ENCODE data around the gene RAB3GAP2. TPM values are rescaled to one million over a fixed set of nuclear protein-coding genes. Genes with fewer than 3 reads are reported as not detected.

RAB3GAP2 gene
- total and polyA plus RNA-seq, 2 donors (not counting 1 experiment from before 2014, with no cell fraction given), result 16.9 to 70.5 TPM

- intact Hi-C loops (cut with micrococcal nuclease), result no loop called here
- WGBS (ENCODE audit: insufficient coverage), result no CpG with 5 or more reads among the region's 1 CpG
- Mint-ChIP-seq H3K4me1 (peaks cover 20% of the 10 kb centered on the region), H3K27me3 (no peaks in the 10 kb centered on the region), H3K4me3 (no peak overlapping the region), H3K9me3 (ENCODE audit: insufficient read depth) (no peaks in the 10 kb centered on the region), H3K27ac (no peak overlapping the region)
- TF ChIP-seq, protein P1, sequence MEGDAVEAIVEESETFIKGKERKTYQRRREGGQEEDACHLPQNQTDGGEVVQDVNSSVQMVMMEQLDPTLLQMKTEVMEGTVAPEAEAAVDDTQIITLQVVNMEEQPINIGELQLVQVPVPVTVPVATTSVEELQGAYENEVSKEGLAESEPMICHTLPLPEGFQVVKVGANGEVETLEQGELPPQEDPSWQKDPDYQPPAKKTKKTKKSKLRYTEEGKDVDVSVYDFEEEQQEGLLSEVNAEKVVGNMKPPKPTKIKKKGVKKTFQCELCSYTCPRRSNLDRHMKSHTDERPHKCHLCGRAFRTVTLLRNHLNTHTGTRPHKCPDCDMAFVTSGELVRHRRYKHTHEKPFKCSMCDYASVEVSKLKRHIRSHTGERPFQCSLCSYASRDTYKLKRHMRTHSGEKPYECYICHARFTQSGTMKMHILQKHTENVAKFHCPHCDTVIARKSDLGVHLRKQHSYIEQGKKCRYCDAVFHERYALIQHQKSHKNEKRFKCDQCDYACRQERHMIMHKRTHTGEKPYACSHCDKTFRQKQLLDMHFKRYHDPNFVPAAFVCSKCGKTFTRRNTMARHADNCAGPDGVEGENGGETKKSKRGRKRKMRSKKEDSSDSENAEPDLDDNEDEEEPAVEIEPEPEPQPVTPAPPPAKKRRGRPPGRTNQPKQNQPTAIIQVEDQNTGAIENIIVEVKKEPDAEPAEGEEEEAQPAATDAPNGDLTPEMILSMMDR (IDR thresholded peaks at IDR 0.05), result no peak
- no peak for TF ChIP-seq EZH2 (IDR thresholded peaks at IDR 0.05; ENCODE audit: borderline replicate concordance, insufficient read depth, low read depth, low read length, poor library complexity, severe bottlenecking)
- Histone ChIP-seq H3K36me3 (replicated peaks in 1 of 2; ENCODE audit: control extremely low read depth in 1 of 2, control insufficient read depth in 1 of 2, extremely low read depth in 1 of 2, insufficient read depth in 2 of 2, low read length in 1 of 2) (peaks cover 2 to 13% of the 10 kb centered on the region in 2 experiments), H4K20me1 (ENCODE audit: control insufficient read depth, insufficient read depth, low read length, poor library complexity, severe bottlenecking) (peaks cover 8% of the 10 kb centered on the region), H3K27me3 (replicated peaks in 1 of 4; ENCODE audit: control extremely low read depth in 1 of 4, control insufficient read depth in 3 of 4, insufficient read depth in 4 of 4, low read length in 3 of 4) (no peaks in the 10 kb centered on the region), H3K9me3 (ENCODE audit: control extremely low read depth in 1 of 3, control insufficient read depth in 2 of 3, insufficient read depth in 1 of 3, low read length in 2 of 3) (no peaks in the 10 kb centered on the region), H3K27ac (ENCODE audit: low read length in 2 of 2) (no peak overlapping the region), H3K4me1 (ENCODE audit: control insufficient read depth in 2 of 2, insufficient read depth in 2 of 2, low read length in 2 of 2) (no peaks in the 10 kb centered on the region), H3K9ac (ENCODE audit: low read length) (no peak overlapping the region), H3K79me2 (ENCODE audit: control insufficient read depth, insufficient read depth, low read length) (peaks cover 59% of the 10 kb centered on the region), H2AFZ (ENCODE audit: insufficient read depth, low read depth, low read length, poor library complexity, severe bottlenecking) (no peak overlapping the region), H3K4me3 (ENCODE audit: control extremely low read depth in 1 of 5, extremely low read depth in 1 of 5, insufficient read depth in 1 of 5, low read depth in 2 of 5, low read length in 4 of 5) (no peak overlapping the region), H3K4me2 (replicated peaks; ENCODE audit: low read depth, low read length, poor library complexity, severe bottlenecking) (no peak overlapping the region)
- ATAC-seq (ENCODE audit: low read depth), result no peak
- POLR2A ChIA-PET, result no interaction called here
- CTCF ChIA-PET, result interaction anchor here (0.8 to 1.7 kb wide), 2 partner anchors 16 to 19 kb away, joined by 3 to 4 read pairs; no protein-coding TSS in a partner anchor
- no peak for DNase-seq
Measured at GRCh38 chr1:220235462-220235861, 36.8 kb downstream of the RAB3GAP2 start.

GRCh38 chr1:220233927-220234326 lies 38.3 kb downstream of the RAB3GAP2 start:
- WGBS (ENCODE audit: insufficient coverage), result no CpG with 5 or more reads among the region's 3 CpGs
- H3K27me3 Mint-ChIP-seq, result no peaks in the 10 kb centered on the region
- Histone ChIP-seq H3K4me3 (ENCODE audit: control extremely low read depth in 1 of 5, extremely low read depth in 1 of 5, insufficient read depth in 1 of 5, low read depth in 2 of 5, low read length in 4 of 5) (no peak overlapping the region), H3K4me2 (replicated peaks; ENCODE audit: low read depth, low read length, poor library complexity, severe bottlenecking) (no peak overlapping the region), H3K27me3 (replicated peaks in 1 of 4; ENCODE audit: control extremely low read depth in 1 of 4, control insufficient read depth in 3 of 4, insufficient read depth in 4 of 4, low read length in 3 of 4) (no peaks in the 10 kb centered on the region), H3K79me2 (ENCODE audit: control insufficient read depth, insufficient read depth, low read length) (peaks cover 59% of the 10 kb centered on the region), H3K9me3 (ENCODE audit: control extremely low read depth in 1 of 3, control insufficient read depth in 2 of 3, insufficient read depth in 1 of 3, low read length in 2 of 3) (no peaks in the 10 kb centered on the region), H3K9ac (ENCODE audit: low read length) (no peak overlapping the region), H4K20me1 (ENCODE audit: control insufficient read depth, insufficient read depth, low read length, poor library complexity, severe bottlenecking) (peaks cover 8% of the 10 kb centered on the region), H3K36me3 (replicated peaks in 1 of 2; ENCODE audit: control extremely low read depth in 1 of 2, control insufficient read depth in 1 of 2, extremely low read depth in 1 of 2, insufficient read depth in 2 of 2, low read length in 1 of 2) (peaks cover 0 to 16% of the 10 kb centered on the region in 2 experiments), H3K27ac (ENCODE audit: low read length in 2 of 2) (no peak overlapping the region), H3K4me1 (ENCODE audit: control insufficient read depth in 2 of 2, insufficient read depth in 2 of 2, low read length in 2 of 2) (no peaks in the 10 kb centered on the region), H2AFZ (ENCODE audit: insufficient read depth, low read depth, low read length, poor library complexity, severe bottlenecking) (no peak overlapping the region)
- H3K4me3 Mint-ChIP-seq, result no peak overlapping the region
- no peaks in the 10 kb centered on the region for H3K9me3 Mint-ChIP-seq (ENCODE audit: insufficient read depth)
- H3K4me1 Mint-ChIP-seq, result peaks cover 13% of the 10 kb centered on the region
- POLR2A ChIA-PET, result no interaction called here
- TF ChIP-seq, protein P1 (IDR thresholded peaks at IDR 0.05), result no peak
- no peak for TF ChIP-seq EZH2 (IDR thresholded peaks at IDR 0.05; ENCODE audit: borderline replicate concordance, insufficient read depth, low read depth, low read length, poor library complexity, severe bottlenecking)
- ATAC-seq (ENCODE audit: low read depth), result no peak
- intact Hi-C loops (cut with micrococcal nuclease), result no loop called here
- DNase-seq, result no peak
- CTCF ChIA-PET, result no interaction called here
- H3K27ac Mint-ChIP-seq, result no peak overlapping the region

All from B cell (primary cell).